Activated CD8-positive, alpha-beta memory T cell treated with anti-CD3 and anti-CD28 coated beads, Interleukin-2, amount 50 U/mL, for 24 hours (primary cell): ENCODE measurements around the gene HMCN2.

Source experiments
- DNase-seq: peaks from one replicate; pipeline ENCODE4 v3.0.0-alpha.2; 2020; ENCODE audit errors: extremely low read depth

HMCN2 gene

DNA sequence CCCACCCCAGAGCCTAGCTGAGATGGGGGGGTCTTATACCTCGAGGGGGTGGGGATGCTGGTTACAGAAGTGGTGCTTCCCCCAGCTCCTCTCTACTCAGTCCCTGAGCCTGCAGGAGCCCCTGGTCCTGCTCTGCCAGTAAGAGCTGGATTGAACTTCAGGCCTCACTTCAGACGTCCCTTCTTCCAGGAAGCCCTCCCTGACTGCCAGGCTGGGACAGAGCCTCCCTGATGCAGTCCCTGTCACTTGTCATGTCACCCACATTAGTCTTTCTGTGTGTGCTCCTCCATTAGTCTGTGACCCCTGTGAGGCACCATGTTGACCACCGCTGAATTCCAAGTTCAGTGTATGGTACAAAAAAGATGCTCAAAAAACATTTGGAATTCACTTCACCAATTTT, 100.5 kb downstream of the HMCN2 start:
- DNase-seq = no peak

DNA sequence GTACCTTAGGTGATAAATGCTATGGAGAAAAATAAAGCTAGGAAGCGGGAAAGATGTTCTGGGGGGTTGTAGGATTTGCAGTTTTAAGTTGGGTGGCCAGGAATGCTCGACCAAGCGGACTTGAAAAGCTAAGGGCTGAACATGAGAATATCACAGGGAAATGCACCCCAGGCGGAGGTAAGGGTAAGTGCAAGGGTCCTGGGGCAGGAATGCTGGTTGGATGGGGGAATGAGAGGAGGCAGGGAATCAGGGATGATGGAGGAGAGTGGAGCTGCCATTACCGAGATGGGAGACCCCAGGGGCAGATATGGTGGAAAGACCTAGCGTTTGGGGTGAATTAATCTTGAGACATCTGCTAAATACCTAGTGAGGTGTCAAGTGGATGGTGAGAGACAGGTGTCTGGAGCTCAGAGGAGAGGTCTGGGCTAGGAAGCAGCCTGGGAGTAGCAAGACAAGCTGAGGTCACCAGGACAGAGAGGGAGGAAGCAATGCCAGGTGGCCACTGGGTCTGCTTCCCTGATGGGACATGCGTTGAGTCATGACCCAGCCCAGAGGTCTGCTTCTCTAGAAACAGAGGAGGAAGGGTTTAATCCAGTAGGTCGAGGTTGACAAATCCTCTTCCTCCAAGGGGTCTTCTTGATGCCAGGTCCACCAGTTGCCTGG, 101.5 kb downstream of the HMCN2 start:
- no peak for DNase-seq

DNA sequence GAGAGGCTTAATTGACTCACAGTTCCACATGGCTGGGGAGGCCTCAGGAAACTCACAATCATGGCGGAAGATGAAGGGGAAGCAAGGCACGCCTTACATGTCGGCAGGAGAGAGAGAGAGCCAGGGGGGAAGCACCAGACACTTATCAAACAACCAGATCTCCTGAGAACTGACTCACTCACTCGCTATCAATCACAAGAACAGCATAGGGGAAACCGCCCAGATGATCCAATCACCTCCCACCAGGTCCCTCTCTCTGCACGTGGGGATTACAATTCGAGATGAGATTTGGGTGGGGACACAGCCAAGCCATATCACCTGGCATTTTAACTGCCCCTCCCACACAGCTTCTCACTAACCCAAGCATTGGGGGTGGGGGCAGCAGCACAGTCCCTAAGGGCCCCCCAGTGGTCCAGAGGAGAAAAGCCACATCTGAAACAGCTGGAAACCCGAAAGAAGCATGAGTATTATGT, 103.1 kb downstream of the HMCN2 start:
- DNase-seq = peak; percentile 3

DNA sequence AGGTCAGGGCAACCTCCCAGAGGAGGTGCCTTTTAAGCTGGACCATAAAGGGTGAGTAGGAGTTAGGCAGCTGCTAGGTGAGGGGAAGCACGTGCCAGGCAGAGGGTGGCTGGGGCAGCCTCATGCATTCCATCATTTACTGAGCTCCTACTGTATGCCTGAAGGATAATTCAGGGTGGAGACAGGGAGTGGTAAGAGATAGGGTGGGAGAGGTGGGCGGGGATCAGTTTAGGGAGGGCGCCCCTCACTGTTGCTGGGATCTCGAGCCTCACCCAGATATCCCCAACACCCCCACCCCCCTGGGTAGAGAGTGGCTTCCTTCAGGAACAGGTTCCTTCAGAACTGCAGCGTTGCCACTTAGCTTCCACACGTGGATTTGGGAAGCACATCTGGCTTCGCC, 104.7 kb downstream of the HMCN2 start:
- DNase-seq = no peak

DNA sequence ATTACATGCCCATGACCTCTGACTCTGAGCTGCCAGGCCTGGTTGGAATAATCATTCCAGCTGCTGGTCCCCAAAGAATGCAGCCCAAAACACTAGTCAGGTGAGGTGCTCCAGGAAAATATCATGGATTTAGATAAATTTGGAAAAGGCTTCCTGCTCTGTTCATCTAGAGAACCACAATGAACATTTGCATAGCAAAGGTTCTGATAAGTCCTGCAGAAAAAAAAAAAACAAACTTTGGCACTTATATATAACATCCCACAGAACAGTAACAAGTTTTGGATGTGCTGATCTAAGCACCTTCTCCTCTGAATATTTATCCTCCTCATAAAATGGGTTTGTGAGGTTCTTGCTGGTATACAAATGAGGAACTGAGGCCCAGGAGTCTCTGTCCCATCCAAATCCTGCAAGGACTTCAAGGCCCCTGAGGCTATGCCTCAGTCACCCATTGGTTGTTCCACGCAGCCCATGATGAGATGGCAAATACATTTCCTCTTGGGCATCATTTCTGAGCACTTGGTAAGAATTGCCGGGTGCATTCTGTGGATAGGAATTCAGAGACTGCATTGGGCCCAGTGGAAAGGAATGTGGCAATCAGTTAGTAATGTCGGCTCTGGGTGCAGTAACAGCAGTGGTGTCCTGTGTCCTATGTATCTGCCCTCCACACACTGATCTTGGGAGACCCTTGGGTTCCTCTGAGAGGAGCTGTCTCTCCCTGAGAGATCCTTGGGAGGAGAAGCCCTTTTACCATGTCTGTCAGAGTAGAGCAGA, 105.8 kb downstream of the HMCN2 start:
- DNase-seq = no peak

DNA sequence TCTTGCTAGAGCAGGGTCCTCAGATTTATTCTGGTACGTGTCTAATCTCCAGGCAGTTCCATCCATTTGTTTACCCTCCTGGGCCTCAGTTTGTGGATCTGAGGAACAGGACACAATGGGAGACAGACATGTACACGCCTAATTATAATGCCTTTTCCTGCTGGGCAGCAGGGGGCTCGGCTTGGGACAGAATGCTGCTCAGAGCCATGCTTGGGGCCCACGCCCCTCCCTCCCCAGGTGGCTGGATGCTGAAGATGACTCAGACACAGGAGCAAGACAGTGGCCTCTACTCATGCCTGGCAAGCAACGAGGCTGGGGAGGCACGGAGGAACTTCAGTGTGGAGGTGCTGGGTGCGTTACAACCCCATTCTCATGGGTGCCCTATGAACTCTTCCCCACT, 106.5 kb downstream of the HMCN2 start:
- no peak for DNase-seq

DNA sequence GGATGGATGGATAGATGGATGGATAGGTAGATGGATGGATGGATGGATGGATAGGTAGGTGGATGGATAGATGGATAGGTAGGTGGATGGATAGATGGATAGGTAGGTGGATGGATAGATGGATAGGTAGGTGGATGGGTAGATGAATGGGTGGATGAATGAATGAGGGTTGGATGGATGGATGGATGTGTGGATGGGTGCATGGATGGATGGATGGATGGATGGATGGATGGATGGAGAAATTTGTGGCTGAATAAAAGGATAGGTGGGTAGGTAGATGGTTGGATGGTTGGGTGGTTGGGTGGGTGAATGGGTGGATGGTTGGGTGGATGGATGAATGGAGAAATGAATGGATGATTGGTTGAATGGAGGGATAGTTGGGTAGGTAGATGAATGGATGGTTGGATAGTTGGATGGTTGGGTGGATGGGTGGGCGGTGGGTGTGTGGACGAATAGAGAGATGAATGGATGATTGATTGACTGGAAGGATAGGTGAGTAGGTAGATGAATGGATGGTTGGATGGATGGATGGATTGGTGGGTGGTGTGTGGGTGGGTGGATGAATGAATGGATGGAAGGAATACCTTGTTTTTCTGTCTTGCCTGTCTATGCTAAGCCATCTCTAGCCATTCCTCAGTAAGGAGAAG, 108.2 kb downstream of the HMCN2 start:
- DNase-seq = no peak

DNA sequence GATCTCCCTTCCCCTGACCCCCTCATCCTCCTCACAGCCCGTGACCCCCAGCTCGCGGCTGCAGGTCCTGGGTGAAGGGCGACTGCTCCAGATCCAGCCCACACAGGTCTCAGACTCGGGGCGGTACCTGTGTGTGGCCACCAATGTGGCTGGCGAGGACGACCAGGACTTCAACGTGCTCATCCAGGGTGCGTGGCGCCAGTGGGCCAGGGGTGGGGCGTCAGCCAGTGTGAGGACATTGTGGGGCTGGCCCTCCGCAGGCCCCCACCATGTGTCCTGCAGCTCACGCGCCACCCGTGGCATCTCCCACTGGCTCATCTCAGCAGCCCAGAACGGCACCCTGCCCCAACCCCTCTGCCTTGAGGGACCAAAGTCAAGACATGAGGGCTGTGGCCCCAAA, 112.1 kb downstream of the HMCN2 start:
- DNase-seq = no peak

DNA sequence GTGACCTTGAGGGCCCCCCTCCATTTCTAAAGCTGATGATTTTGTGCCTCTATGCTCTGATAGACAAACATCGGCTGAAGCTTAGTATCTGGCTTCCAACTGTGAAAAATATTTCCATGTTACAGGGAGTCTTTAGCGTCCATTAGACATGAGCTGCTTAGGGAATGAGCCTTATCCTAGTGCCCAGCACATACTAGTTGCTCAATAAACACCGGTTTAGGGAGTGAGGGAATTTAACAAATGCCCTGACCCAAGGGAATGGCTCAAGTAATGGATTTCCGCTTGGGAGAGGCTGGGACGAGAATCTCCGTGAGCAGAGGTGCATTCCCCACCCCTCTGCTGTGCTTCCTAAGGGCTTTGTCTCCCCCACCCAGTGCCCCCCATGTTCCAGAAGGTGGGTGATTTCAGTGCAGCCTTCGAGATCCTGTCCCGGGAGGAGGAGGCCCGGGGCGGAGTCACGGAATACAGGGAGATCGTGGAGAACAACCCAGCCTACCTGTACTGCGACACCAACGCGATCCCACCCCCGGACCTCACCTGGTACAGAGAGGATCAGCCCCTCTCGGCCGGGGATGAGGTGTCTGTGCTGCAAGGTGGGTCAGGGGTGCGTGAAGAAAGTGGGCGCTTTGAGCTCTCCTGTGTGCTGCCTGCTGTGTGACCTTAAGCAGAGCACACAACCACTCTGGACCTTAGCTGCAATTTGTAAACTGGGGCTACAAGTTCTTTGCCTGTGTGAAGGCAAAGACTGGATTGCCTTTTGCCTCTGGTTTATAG, 113.5 kb downstream of the HMCN2 start:
- DNase-seq = no peak

DNA sequence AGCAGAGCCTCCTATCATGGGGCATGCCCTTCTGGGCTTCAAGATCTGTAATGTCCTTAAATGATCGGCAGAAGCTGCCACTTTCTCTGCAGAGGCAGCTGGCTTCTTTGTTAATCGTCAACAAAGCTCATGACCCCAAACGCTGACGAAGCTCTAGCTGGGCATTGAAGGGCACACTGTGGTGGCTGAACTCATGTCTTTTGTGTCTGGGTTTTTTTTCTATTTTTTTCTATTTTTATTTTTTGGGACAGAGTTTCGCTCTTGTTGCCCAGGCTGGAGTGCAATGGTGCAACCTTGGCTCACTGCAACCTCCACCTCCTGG, 114.0 kb downstream of the HMCN2 start:
- DNase-seq = no peak

DNA sequence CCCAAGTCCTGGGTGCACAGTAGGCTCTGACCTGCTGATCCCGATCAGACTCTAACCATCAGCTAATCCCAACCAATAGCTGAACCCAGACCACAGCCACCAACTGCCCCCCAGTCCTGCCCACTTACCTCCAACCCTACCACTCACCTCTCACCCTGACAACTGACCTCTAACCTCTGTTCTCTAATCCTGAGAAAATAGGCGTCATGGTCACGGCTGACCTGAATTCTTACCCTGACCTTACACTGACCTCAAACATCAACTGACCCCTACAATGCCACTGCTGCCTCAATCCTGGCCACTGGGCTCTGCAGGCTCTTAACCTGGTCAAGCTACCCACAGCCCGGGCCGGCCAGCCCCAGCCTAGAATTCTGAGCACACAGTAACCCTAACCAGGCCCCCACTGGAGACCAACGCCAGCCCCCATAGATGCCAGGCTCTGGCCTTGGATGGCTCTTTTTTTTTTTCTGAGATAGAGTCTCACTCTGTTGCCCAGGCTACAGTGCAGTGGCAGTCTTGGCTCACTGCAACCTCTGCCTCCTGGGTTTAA, 115.4 kb downstream of the HMCN2 start:
- DNase-seq = no peak

DNA sequence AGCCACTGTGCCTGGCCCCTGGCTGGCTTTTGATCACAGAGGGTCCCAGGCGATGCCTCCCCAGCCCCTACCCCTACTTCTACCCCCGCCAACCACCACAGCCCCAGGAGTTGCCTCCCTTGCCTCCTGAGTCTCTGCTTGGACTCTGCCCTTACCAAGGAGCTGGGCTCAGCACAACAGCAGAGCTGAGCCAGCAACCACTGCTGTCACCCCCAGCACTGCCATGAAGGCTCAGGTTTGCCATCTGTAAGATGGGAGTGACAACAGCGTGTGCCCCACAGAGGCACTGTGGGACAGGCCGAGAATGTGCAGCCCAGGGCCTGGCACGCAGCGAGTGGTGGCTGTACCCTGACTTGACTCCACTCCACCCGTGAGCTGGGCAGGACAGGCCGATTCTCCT, 116.1 kb downstream of the HMCN2 start:
- no peak for DNase-seq

DNA sequence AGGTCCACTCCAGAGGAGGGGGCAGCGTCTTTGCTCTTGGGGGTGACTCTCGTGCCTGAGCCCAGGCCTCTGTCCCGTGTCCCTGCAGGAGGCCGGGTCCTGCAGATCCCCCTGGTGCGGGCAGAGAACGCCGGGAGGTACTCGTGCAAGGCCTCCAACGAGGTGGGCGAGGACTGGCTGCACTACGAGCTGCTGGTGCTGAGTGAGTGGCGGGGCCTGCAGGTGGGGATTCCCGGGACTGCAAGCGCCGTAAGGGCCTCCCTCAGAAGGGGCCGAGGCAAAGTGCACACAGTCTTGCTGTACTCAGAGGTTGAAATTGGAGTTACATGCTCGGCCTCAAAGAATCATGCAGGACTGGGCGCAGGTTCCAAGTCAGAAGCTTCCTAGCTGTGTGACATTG, 116.5 kb downstream of the HMCN2 start:
- DNase-seq = no peak

DNA sequence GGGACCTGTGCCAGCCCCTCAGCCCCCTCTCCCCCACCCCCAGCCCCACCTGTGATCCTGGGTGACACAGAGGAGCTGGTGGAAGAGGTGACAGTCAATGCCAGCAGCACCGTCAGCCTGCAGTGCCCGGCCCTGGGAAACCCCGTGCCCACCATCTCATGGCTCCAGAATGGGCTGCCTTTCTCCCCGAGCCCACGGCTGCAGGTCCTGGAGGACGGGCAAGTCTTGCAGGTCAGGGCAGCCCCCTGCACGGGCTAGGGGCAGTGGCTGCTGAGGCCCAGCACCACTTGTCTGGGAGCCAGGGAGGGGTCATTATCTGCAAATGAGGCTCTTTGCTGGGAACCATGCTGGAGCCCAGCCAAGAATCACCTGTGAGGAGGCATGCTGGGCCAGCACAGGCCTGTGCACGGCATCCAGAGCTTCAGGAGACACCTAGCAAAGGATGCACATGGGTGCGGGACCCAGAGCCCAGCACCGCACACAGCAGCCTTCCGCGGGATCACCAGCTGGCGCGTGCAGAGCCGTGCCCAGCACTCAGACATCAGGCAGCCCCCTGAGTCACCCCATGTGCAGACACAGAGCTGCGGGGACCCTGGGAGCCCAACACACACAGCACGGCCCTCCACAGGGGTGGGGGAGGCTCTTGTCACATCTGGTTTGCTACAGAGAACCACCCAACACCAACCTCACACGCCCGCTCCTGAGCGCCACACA, 117.2 kb downstream of the HMCN2 start:
- no peak for DNase-seq

DNA sequence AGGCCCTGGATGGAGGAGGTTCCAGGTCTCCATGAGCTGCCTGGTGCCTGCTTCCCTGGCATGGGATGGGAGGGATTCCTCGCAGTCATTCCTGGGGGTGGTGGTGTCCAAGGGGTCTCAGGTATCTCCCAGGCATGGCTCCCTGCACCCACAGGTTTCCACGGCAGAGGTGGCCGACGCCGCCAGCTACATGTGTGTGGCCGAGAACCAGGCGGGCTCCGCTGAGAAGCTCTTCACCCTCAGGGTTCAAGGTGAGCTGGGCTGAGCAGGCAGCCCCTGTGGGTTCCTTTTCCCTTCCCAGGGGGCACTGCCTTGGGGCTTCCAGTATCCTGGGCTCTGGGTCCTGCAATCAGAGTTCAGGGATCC, 117.8 kb downstream of the HMCN2 start:
- no peak for DNase-seq

DNA sequence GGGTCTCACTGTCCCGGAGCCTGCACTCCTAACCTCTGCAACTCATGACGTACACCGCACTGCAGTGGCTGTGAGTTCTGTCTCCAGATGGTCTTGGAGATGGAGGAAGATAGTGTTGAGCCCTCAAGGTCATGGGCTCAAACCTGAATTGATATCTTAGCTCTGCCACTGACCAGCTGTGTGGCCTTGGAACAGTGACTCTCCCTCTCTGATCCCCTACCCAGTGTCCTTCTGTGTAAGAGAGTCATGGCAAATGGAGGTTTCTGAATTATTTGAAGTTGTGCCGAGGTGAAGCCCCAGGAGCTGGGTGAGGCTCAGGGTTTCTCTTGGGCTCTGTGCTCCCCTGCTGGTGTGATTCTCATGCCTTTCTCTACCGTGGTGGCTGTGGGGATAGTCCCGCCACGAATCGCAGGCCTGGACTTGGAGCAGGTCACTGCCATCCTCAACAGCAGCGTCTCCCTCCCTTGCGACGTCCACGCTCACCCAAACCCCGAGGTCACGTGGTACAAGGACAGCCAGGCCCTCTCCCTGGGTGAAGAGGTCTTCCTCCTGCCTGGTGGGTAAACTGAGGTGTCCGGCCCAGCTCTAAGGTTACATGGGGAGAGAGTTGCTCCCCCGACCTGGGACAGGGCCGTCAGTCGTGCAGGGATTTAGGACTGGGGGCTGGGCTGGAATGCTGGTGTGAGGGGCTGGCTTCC, 118.6 kb downstream of the HMCN2 start:
- no peak for DNase-seq

DNA sequence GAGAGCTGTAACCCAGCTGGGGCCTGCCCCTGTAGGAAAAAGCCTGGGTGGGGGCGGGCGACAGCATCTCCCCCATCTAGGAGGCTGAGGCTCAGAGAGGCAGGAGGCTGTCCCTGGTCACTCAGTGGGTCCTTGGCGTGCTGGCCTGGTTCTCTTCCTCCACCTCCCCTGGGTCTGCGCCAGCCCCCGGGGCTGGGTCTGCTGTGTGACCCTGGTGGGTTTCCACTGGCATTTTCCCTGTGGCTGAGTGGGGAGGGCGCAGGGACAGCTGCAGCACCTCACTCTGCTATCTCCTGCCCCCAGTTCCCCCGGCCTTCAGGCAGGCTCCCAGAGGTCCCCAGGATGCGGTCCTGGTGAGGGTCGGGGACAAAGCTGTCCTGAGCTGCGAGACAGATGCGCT, 119.7 kb downstream of the HMCN2 start:
- DNase-seq = no peak

DNA sequence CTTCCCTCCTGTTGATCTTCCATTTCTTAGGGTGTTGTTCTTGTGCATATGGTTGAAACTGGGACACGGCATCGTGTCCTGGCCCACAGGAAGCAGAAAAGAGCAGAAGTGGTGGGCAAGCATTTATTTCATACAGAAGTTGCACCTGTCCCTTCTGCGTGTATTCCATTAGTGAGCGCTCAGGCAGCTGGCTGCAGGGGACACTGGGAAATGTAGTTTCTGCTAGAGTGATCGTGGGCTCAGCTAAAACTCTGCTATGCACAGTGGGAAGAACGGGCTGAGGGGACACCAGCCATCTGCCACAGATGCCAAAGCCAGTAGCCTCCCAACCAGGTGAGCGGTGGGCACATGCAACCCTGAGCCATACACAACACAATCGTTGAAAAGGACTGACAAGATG, 121.8 kb downstream of the HMCN2 start:
- DNase-seq = no peak

DNA sequence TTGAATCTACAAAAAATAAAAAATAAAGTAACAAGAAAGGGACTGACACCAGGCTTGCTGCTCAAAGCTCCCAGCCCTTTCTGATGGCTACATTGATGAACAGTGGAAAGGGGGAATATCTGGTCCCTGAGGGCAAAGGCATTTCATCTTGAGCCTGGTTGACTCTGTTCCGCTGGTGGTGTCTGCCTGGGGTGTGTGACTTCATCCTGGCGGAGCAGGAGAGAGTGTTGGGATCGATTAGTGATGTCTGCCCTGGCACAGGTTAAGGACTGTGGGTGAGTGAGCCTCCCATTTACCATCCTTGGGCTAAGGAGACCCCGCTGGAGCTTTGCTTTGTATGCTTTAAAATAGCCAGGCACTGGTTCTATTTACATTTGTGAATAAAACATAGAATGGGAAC, 122.3 kb downstream of the HMCN2 start:
- DNase-seq = no peak

DNA sequence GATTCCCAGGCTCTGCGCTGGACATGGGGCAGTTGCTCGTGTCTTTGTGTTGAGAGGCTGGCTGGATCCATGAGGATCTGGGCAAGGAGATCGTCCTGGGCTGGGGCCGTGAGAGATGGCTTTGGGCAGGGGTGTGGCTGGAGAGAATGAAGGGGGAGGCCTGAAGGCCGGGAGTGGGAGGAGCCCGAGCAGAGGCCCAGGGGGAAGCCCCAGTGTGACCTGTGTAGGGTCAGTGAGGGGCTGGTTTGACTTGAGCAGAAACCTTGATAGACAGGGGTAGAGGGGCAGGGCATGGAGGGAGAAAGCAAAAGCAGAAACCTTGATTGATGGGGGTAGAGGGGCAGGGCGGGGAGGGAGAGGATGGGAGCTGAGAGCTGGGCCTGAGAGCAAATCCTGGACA, 124.8 kb downstream of the HMCN2 start:
- no peak for DNase-seq

DNA sequence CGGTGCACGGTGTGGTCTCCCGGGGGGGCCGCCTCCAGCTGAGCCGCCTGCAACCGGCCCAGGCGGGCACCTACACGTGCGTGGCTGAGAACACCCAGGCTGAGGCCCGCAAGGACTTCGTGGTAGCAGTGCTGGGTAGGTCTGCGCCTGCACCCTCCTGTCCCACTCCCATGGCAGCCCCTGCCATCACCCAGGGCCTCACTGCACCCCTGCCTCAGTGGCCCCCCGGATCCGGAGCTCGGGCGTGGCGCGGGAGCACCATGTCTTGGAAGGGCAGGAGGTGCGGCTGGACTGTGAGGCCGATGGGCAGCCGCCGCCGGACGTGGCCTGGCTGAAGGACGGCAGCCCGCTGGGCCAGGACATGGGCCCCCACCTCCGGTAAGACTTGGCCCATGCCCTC, 125.4 kb downstream of the HMCN2 start:
- DNase-seq = no peak
